ENCODE results near the gene TMF1.

Gene TMF1, protein sequence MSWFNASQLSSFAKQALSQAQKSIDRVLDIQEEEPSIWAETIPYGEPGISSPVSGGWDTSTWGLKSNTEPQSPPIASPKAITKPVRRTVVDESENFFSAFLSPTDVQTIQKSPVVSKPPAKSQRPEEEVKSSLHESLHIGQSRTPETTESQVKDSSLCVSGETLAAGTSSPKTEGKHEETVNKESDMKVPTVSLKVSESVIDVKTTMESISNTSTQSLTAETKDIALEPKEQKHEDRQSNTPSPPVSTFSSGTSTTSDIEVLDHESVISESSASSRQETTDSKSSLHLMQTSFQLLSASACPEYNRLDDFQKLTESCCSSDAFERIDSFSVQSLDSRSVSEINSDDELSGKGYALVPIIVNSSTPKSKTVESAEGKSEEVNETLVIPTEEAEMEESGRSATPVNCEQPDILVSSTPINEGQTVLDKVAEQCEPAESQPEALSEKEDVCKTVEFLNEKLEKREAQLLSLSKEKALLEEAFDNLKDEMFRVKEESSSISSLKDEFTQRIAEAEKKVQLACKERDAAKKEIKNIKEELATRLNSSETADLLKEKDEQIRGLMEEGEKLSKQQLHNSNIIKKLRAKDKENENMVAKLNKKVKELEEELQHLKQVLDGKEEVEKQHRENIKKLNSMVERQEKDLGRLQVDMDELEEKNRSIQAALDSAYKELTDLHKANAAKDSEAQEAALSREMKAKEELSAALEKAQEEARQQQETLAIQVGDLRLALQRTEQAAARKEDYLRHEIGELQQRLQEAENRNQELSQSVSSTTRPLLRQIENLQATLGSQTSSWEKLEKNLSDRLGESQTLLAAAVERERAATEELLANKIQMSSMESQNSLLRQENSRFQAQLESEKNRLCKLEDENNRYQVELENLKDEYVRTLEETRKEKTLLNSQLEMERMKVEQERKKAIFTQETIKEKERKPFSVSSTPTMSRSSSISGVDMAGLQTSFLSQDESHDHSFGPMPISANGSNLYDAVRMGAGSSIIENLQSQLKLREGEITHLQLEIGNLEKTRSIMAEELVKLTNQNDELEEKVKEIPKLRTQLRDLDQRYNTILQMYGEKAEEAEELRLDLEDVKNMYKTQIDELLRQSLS

DNA sequence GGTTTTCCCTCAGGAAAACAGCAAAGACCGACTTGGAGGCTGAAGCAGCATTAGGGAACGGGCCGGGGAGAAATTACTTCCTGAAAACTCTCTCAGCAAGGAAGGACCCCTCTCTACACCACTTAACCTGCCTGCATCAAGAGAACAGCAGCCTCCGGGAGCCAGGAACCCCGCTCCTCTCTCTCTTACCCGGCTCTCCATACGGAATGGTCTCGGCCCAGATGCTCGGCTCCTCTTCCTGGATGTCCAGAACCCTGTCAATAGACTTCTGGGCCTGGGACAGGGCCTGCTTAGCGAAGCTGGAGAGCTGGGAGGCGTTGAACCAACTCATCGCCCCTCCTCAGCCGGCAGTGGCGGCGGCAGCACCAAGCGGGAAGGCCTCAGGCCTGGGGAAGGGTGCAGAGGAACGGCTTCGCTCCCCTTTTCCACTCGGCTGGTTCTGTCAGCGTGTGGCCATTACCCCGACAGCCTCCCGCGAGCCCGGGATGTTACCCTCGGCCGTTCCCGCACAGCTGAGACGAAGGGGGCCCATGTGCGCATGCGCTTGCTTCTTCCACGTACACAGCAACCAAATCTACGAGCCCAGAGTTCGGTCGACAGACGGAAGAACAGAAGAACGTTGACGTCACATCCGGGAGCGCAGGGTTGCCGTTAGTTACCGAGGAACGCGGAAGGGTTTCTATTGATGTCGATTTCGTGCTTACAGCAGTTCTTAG lies at the start of gene TMF1:
TMF1 (minus strand) TSS at position 578 of the 716 bp plus-strand sequence; CDS start at position 331, 247 bp downstream.
- DNase-seq (ENCODE audit: low read depth) = peak; percentile 86

DNA sequence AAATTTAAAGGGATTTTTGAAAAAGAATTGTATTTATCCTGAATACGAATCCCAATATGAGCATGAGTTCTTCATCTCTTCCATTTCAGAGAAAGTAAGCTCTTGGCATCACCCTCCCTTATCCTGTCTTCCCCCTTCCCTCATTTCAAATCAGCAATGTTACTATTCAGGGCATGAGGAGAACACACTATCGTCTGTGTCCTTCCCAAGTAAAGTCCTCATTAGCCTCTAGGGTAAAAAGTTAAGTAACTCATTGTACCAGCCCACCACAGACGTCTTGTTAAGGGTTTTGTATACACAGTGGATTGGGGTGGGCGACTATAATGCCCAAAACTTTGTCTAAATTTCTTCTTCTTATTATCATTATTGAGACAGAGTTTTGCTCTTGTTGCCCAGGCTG lies 47.4 kb upstream of the TMF1 start:
- DNase-seq (ENCODE audit: low read depth) = no peak

DNA sequence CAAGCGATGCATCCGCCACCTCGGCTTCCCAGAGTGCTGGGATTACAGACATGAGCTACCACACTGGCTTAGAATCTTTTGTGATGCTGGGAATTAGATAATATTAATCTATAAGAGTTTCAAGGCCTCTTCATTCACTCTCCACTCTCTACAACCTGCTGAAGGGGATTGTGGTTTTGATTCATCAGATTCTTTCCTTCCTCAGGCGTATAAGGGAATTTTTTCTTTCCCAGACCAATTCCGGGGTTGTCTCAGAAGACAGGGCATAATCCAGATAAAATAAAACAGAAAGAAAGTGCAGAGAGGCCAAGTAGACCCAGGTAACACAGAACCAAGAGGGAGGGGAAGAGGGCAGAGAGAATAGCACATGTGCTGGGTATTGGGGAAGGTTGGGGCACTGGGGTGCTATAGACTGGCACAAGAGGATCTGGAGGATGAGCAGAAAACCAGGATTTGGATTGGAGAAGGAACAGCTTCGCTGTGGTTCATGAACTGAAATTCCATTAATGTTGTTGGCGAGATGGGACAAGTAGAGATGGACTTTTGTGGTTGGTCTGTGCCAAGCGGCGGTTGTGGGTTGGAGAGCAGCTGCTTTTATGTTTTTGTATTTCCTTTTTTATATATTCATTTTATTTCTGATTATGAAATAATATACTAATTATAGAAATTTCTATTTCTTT lies 45.4 kb upstream of the TMF1 start:
- DNase-seq (ENCODE audit: low read depth) = no peak

DNA sequence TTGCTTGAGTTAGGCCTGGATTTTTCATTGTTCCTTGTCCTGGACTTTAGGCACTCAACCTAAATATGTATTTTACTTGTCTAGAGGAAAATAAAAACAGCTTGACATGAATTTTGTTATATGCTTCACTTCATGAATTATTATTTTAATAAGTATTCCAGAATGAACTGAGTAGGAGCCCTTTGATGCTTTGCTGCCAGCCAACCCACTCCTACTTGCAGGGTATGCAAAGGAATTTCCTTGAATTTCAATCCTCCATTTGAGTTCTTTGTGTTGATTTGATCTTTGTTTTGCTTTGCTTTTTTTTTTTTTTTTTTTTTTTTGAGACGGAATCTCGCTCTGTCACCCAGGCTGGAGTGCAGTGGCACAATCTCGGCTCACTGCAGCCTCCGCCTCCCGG lies 44.2 kb upstream of the TMF1 start:
- no peak for DNase-seq (ENCODE audit: low read depth)

DNA sequence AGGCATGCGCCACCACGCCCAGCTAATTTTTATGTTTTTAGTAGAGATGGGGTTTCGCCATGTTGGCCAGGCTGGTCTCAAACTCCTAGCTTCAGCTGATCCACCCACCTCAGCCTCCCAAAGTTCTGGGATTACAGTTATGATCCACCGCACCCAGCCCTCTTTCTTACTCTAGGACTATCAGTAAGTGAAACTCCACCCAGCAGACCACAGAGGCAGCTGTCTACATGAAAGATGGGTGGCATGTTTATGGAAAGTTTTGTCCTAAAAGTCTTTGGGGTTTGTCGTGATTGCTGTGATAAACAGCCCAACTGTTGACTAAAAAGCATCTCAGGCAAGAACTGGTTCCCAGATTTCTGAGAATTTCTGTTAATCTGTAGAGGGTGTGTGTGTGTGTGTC lies 43.5 kb upstream of the TMF1 start:
- DNase-seq (ENCODE audit: low read depth) = no peak

DNA sequence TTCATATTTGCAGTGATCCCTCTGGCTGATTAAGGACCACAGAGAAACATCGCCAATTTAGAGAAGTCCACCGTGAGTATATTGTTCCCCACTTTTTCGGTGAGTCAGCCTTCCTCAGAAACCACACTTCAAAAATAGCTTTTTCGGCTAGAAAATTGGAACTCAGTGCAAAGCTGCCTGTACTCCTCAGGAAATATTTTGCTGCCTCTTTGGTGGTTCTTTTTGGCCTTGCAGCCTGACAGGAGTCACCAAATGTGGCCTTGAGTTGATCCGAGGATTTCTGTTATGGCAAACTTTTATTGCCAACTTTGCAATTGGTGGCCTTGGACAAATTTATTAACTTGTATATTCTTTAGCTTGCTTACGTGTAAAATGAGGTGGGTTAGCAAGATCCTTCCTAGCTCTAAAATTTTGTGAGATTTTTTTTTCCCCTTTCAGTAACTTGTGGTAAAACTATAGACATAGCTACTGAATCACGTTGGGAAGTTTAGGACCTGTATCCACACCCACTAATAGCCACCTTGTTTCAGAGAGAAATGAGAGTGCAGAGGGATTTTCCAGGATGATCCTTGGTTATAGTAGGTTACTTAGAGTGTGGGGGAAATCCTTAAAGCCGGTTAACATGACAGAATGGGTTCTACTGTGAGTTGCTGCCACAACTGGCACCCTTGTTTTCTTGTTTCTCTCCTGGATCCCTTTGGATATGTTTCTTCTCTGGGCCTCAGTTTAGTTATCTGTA lies 42.5 kb upstream of the TMF1 start:
- DNase-seq (ENCODE audit: low read depth) = no peak

DNA sequence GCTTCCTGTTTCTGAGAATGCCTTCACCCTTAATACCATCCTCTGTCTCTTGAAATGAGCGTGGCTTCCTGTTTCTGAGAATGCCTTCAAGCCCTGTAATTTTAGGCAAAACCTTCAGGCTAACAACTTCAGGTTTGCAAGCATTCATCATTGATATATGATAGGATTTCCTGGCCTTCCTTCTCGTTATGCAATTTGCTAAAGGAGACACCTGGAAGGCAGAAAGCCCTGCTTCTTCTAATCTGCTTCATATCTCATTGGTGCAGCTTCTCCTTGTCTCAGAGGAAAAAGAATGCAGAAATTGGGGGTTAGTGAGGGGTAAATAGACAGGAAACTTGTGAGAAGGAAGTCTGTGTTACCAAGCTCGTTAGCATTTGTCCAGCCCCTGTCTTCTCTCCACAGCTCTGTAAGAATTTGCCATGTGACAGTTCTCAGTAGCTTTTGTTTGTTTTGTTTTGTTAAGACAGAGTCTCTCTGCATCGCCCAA lies 39.9 kb upstream of the TMF1 start:
- no peak for DNase-seq (ENCODE audit: low read depth)

DNA sequence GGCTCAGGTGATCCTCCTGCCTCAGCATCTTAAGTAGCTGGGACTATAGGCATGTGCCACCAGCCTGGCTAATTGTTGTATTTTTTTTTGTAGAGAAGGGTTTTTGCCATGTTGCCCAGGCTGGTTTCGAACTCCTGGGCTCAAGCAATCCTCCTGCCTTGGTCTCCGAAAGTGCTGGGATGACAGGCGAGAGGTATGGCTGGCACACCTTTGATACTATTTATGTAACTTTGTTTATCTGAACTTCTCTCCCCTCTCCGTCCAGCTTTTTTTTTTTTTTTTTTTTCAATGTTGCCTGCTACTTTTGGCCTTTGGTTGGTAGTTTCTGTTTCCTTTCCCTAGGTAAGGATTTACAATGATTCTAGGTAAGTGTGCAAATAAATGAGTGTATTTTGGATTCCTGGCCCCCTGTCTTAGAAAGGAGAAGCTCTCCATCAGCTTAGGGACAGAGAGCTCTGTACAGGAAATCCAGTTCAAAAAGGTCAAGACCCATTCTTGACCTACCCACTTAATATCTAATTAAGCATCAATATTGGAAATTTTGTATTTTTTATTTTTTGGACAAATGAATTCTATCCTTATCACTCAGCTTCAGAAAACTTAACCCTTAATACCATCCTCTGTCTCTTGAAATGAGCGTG lies 39.4 kb upstream of the TMF1 start:
- DNase-seq (ENCODE audit: low read depth) = no peak

DNA sequence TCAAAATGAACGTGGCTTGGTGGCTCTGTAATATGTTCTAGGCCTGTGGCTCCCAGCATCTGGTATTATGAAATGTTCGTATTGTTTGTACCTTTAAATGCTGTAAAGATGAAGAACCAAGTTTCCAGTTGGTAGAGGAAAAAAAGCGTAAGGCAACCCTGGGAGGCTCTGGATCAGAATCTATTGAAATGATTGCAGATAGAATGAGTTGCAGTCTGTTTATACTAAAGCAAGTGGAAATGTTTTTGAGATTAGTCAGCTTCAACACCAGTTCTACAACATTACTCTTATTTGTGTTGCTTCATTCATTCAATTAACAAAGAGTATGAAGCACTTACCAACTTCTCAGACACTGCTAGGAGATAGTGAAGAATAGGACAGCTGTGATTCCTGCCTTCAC lies 37.9 kb upstream of the TMF1 start:
- DNase-seq (ENCODE audit: low read depth) = no peak

DNA sequence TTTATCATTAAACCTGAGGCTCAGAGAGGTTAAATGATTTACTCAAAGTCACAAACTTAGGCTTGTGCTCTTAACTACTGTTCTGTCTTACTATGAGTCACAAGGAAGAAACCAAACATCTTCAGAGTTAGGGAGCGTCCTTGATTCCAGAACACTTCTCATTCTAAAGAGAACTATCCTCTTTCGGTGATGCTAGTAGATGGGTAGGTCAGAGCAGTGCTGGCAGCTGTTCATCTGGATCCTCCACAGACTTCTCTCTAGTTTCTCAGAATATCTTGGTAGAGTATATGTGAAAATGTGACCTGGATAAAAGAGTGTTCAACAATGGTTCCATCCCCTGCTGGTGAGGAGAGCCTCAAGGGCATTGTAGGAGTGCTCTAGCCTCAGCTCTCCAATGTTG lies 35.9 kb upstream of the TMF1 start:
- no peak for DNase-seq (ENCODE audit: low read depth)

DNA sequence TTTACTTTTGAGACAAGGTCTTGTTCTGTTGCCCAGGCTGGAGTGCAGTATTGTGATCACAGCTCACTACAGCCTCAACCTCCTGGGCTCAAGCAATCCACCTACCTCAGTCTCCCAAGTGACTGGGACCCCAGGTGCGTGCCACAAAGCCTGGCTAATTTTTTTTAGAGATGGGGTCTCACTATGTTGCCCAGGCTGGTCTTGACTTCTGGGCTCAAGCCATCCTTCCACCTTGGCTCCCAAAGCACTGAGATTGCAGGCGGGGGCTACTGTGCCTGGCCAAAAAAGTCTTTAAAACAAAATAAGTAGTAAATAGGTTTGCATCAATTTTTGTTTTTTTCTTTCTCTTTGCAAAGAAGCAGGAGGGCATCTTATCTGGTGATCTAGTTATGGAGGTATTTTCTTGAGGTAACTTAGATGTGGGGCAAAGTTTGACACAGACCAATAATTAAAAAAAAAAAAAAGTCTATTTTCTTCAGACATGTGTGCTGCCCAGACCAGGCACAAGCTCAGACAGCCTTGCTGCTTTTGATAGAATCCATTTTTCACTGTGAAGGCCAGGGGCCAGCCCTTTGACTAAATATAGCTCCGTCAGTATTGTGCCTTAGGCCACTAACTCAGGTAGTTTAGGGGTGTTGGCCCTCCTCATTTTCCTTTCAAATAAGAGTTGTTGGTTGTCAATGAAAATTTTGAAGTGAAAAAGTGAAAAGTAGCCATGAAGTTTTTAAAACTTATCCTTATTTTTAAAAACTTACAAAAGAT lies 35.1 kb upstream of the TMF1 start:
- no peak for DNase-seq (ENCODE audit: low read depth)

DNA sequence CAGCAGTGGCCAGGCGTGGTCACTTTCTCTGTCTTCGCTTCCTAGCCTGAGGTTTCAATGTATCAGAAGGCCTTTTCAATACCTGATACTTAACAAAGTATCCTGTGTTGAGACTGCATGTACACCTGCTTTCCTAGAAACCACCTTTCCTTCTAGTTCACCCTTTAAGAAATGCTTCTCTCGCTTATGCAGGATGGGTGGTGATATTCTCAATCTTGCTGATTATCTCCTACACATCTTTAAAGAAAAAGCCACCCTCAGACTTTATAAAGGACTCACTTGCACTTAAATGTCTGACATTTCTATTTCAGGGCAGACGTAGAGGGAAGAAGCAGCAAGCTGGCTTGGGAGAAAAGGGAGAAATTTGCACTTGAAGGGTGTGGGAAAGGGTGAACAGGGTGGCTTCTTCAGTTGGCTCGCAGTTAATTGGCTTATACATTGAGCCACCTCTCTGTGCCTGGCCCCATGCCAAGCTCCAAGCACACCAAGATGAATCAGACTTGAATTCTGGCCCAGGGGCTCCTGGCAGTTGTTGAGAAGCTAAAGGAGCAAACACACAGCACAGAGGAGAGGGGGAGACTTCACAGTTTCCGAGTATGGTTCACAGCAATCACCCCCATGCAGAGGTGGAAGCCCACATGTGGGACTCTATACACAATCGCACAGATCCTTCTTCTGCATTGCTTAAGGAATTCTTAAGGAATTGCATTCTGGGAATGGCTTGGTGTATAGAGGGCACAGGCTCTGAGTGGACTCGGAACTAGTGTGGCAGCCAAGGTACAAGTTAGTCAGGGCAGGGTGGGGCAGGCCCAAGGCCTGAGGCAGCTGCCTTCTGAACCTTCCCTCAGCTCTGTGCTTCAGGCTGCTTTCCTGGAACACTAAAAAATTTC lies 33.9 kb upstream of the TMF1 start:
- DNase-seq (ENCODE audit: low read depth) = no peak

DNA sequence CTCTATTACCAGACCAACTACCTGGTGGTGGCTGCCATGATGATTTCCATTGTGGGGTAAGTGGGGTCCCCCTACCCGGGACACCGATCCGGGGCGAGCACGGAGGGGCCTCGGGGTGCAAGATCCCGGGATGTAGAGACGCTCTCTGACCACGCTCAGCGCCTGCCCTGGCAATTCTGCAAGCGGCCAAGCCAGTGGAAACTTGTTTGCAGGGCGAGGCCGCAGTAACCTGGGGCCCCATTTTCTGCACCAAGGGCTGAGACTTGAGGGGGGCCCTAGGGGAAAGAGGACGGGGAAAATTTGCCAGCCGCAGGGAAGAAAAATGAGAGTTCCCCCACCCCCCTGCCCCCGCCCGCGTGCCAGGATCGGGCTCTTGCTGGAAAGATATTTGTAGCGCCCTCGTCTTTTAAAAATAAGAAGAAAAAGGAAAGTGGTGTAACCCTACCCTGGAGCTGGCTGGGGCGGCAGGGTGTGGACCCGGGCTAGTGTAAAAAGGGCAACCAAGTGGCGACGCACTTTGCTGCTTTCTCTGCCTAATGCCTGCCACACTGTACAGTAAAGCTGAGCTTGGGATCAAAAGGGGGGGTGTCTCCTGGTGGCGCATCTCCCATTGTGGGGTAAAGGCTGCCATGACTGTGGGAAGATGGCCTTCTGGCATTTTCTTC lies 33.2 kb upstream of the TMF1 start:
- no peak for DNase-seq (ENCODE audit: low read depth)

DNA sequence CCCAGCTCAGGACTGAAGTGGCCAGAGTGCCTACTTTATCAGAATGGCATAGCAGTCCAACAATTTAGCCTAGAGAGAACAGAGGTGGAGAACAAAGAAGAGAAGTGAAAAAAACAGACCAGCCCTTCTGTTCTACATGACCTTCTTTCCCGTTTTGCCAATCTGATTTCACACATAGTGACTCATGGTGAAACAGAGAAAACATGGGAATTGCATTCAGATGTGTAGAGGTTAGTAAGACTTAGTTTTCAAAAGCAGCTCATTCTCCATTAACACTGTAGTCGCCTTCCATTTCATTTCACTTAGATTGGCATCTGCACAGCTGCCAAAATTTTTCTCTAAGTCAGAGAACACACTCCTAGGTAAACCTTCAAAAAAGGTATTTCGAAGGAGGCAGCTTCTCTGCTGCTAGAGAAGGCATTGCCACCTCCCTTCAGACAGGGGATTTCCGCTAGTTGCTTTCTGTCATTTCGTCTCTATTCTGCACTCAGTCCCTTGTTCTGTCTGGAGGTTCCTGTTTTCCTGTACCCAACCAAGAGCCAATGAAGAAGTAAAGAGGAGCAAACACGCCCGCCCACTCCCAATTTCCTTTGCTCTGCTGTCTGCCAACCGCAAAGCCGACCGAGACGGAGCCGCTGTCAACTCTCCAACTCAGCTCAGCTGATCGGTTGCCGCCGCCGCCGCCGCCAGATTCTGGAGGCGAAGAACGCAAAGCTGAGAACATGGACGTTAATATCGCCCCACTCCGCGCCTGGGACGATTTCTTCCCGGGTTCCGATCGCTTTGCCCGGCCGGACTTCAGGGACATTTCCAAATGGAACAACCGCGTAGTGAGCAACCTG lies 32.4 kb upstream of the TMF1 start, which contains the start of gene ARL6IP5:
ARL6IP5 (plus strand) TSS at position 612 of the 842 bp plus-strand sequence; CDS start at position 723, 111 bp downstream.
- peak; percentile 50 for DNase-seq (ENCODE audit: low read depth)

DNA sequence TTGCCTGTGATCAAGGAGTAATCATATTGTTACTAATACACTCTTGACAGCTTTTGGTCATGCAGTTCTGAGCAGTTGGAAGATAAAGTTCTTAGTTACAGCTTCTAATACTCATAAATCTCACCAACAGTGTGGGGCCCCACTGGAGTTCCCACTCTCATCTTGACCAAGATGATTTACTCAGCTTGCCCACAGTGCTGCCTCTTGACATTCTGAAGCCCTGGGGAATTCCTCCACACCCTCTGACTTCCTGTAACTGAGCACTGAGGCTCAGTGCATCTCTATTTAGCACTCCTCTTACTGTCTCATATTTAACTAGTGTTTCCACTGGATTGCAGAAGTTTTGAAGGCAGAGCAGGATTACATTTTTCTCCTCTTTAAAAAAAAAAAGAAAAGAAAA lies 30.7 kb upstream of the TMF1 start:
- no peak for DNase-seq (ENCODE audit: low read depth)

DNA sequence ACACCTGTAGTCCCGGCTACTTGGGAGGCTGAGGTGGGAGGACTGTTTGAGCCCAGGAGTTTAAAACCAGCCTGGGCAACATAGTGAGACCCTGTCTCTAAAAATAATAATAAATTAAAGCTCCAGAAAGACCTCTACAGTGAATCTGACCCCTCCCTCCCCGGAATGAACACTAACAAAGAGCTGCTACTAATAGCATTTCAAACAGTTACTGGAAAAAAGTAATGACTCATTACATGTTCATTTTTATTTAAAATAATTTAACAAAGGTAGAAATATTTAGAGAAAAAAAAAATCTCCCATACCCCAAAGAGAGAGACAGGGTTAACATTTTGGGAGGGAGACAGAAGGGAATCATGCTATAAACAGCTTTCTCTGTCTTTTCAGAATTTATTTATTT lies 30.2 kb upstream of the TMF1 start:
- no peak for DNase-seq (ENCODE audit: low read depth)

Data from CMK (cell line).